ENCODE data around the gene ADNP2. TPM values are rescaled to one million over a fixed set of nuclear protein-coding genes. Genes with fewer than 3 reads are reported as not detected.

The ADNP2 gene
- total RNA-seq, 4 donors from 2014 or later: 16.0 to 30.1 (median 22.3) TPM

DNA sequence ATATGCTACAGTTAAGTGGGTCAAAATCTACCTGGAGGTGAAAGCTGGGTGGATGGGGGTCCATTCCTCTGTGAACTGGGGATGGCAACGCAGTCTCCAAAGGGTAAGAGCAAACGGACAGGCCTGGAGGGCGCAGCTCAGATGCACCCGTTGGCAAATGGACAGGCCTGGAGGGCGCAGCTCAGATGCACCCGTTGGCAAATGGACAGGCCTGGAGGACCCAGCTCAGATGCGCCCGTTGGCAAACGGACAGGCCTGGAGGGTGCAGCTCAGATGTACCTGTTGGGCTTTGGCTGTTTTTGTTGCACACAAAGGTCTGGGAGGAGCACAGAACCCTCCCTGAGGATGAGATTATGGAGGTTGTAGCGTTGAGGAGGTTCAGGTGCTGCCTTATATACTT, 41.2 kb upstream of the ADNP2 start:
- DNase-seq: no peak
- no peaks in the 10 kb centered on the region for H3K4me1 ChIP-seq
- no peaks in the 10 kb centered on the region for H3K27me3 ChIP-seq
- intact Hi-C loops (cut with DNase I; ENCODE audit: low total_unique reads) (no loop called here), in situ Hi-C loops (cut with MboI; ENCODE audit: low pct_ligation_motif_present in 1 of 4, low pct_unique_long_range_greater_than_20kb in 1 of 4, low sequenced_read_pairs in 3 of 4) (no loop called here)
- H3K4me3 ChIP-seq: no peak overlapping the region
- TF ChIP-seq EP300 (IDR thresholded peaks at IDR 0.05; ENCODE audit: low read depth): no peak
- H3K9me3 ChIP-seq: no peaks in the 10 kb centered on the region
- 91 to 92% methylated on average over 6 to 10 of the region's 10 CpGs for whole genome bisulfite sequencing, 2 donors (ENCODE audit: low coverage in 1 of 2)
- H3K27ac ChIP-seq: no peak overlapping the region
- no peaks in the 10 kb centered on the region for H3K36me3 ChIP-seq

DNA sequence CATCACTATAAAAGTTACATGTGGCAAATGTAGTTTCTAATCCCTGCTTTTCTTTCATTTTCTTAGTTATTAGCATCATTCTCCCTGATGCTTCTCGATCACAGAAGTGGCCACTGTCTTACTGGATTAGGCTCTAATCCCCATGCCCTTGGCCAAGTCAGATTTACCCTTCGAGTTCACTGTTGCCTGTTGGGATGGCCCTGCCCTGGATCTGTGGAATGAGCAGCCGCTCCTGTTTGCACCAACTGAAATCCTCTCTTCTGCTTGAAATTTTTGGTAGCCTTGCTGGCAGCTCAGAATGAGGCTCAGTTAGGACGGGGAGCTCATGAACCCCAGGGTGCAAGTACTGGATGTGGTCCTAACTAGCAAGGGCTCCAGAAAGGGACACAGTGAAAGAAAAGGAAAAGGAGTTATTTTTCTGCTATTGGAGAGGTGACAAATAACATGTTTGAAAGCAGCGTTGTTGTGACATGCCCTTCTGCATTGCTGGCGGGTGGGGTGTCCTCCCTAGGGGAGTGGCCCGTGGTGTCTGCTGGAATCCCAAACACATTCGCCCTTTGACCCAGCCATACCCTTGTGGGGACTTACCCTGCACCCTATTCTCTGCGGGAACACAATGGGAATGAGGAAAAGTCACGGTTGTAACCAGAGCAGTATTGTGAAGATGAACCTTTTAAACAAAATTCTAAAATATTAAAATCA, 40.3 kb upstream of the ADNP2 start:
- in situ Hi-C loops (cut with MboI; ENCODE audit: low pct_ligation_motif_present in 1 of 4, low pct_unique_long_range_greater_than_20kb in 1 of 4, low sequenced_read_pairs in 3 of 4) (no loop called here), intact Hi-C loops (cut with DNase I; ENCODE audit: low total_unique reads) (no loop called here)
- DNase-seq: no peak
- TF ChIP-seq, protein P1, sequence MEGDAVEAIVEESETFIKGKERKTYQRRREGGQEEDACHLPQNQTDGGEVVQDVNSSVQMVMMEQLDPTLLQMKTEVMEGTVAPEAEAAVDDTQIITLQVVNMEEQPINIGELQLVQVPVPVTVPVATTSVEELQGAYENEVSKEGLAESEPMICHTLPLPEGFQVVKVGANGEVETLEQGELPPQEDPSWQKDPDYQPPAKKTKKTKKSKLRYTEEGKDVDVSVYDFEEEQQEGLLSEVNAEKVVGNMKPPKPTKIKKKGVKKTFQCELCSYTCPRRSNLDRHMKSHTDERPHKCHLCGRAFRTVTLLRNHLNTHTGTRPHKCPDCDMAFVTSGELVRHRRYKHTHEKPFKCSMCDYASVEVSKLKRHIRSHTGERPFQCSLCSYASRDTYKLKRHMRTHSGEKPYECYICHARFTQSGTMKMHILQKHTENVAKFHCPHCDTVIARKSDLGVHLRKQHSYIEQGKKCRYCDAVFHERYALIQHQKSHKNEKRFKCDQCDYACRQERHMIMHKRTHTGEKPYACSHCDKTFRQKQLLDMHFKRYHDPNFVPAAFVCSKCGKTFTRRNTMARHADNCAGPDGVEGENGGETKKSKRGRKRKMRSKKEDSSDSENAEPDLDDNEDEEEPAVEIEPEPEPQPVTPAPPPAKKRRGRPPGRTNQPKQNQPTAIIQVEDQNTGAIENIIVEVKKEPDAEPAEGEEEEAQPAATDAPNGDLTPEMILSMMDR (IDR thresholded peaks at IDR 0.05): no peak
- Histone ChIP-seq H3K27ac (no peak overlapping the region), H3K36me3 (no peaks in the 10 kb centered on the region), H3K4me3 (no peak overlapping the region), H3K9me3 (no peaks in the 10 kb centered on the region), H3K4me1 (no peaks in the 10 kb centered on the region), H3K27me3 (no peaks in the 10 kb centered on the region)
- WGBS, 2 donors (ENCODE audit: low coverage in 1 of 2): 56 to 60% methylated on average over 4 to 10 of the region's 10 CpGs

DNA sequence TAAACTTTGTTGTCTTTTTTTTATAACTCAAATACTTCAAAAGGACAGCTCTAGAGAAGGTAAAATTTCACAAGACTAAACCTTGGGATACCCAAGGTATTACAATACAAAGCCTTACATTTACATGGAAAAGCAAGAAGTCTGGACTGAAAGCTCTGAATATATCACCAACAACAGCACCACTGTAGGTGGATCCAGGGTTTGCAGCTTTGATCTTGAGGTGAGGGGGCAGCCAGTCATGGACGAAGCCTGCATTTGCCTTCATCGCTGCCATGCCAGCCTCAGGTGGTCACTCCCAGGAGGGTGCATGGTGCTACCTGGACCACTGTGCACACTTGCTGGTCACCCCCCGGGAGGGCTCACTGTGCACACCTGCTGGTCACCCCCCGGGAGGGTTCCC, 38.2 kb upstream of the ADNP2 start:
- no peak for DNase-seq
- TF ChIP-seq POLR2A (IDR thresholded peaks at IDR 0.05): no peak
- TF ChIP-seq, protein P1 (IDR thresholded peaks at IDR 0.05): no peak
- TF ChIP-seq EP300 (IDR thresholded peaks at IDR 0.05; ENCODE audit: low read depth): no peak
- TF ChIP-seq POLR2AphosphoS5 (IDR thresholded peaks at IDR 0.05): no peak
- intact Hi-C loops (cut with DNase I; ENCODE audit: low total_unique reads) (no loop called here), in situ Hi-C loops (cut with MboI; ENCODE audit: low pct_ligation_motif_present in 1 of 4, low pct_unique_long_range_greater_than_20kb in 1 of 4, low sequenced_read_pairs in 3 of 4) (no loop called here)
- no peaks in the 10 kb centered on the region for H3K36me3 ChIP-seq
- H3K27ac ChIP-seq: no peak overlapping the region
- no peaks in the 10 kb centered on the region for H3K4me1 ChIP-seq
- no peak overlapping the region for H3K4me3 ChIP-seq
- WGBS, 2 donors (ENCODE audit: low coverage in 1 of 2): 96% methylated on average over 4 of the region's 4 CpGs; no CpG with 5 or more reads in 1 of the 2 donors
- H3K9me3 ChIP-seq: no peaks in the 10 kb centered on the region
- H3K27me3 ChIP-seq: no peaks in the 10 kb centered on the region

DNA sequence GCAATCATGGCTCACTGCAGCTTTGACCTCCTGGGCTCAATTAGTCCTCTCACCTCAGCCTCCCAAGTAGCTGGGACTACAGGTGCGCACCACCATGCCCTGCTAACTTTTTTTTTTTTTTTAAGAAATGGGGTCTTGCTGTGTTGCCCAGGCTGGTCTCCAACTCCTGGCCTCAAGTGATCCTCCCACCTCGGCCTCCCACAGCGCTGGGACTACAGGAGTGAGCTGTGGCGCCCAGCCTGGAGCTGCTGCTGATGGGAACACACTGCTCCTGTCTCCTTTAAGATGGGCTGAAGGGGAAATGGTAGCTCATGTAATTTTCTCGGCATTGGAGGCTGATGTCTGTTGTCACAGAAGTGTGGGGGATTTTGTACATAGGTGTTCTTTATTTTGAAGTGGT, 34.9 kb upstream of the ADNP2 start:
- 86% methylated on average over 5 of the region's 5 CpGs; no CpG with 5 or more reads in 1 of the 2 donors for WGBS, 2 donors (ENCODE audit: low coverage in 1 of 2)
- H3K4me1 ChIP-seq: no peaks in the 10 kb centered on the region
- H3K27me3 ChIP-seq: no peaks in the 10 kb centered on the region
- no peaks in the 10 kb centered on the region for H3K36me3 ChIP-seq
- no peak overlapping the region for H3K4me3 ChIP-seq
- no peaks in the 10 kb centered on the region for H3K9me3 ChIP-seq
- intact Hi-C loops (cut with DNase I; ENCODE audit: low total_unique reads) (no loop called here), in situ Hi-C loops (cut with MboI; ENCODE audit: low pct_ligation_motif_present in 1 of 4, low pct_unique_long_range_greater_than_20kb in 1 of 4, low sequenced_read_pairs in 3 of 4) (no loop called here)
- TF ChIP-seq EP300 (IDR thresholded peaks at IDR 0.05; ENCODE audit: low read depth): no peak
- H3K27ac ChIP-seq: no peak overlapping the region
- no peak for DNase-seq

DNA sequence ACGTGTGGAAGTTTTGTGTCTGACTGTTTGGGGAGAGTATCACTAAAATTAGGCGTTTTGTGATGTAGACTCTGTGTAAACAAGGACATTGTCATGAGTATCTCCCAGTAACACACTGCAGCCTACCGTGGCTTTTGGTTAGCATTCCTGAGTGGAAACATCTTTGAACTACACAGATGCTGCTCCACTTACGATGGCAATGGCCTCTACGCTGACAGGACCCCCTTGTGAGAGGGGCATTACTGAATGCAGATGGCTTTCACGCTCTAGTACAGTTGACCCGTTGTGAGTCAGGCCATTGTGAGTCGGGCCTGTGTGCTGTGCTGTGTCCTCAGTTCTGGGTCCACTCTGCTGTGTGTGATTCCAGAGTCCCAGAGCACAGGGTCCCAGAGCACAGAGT, 34.4 kb upstream of the ADNP2 start:
- H3K27me3 ChIP-seq: no peaks in the 10 kb centered on the region
- no peak overlapping the region for H3K27ac ChIP-seq
- no peaks in the 10 kb centered on the region for H3K9me3 ChIP-seq
- TF ChIP-seq EP300 (IDR thresholded peaks at IDR 0.05; ENCODE audit: low read depth): no peak
- TF ChIP-seq POLR2A (IDR thresholded peaks at IDR 0.05): no peak
- TF ChIP-seq, protein P1 (IDR thresholded peaks at IDR 0.05): no peak
- TF ChIP-seq POLR2AphosphoS5 (IDR thresholded peaks at IDR 0.05): no peak
- 87% methylated on average over 7 of the region's 8 CpGs; no CpG with 5 or more reads in 1 of the 2 donors for WGBS, 2 donors (ENCODE audit: low coverage in 1 of 2)
- no peaks in the 10 kb centered on the region for H3K36me3 ChIP-seq
- no peak overlapping the region for H3K4me3 ChIP-seq
- in situ Hi-C loops (cut with MboI; ENCODE audit: low pct_ligation_motif_present in 1 of 4, low pct_unique_long_range_greater_than_20kb in 1 of 4, low sequenced_read_pairs in 3 of 4): no loop called here
- intact Hi-C loops (cut with DNase I; ENCODE audit: low total_unique reads): no loop called here
- H3K4me1 ChIP-seq: no peaks in the 10 kb centered on the region
- no peak for DNase-seq

Data from transverse colon (tissue), 4 donors.